Measurements from ENCODE around the gene VSNL1.

Gene VSNL1

GRCh38 chr2:17634997-17635396 lies 94.5 kb downstream of the VSNL1 start:
- H3K4me2 ChIP-seq (ENCODE audit: insufficient read depth, low read length, poor library complexity, severe bottlenecking) = no peak overlapping the region
- H3K4me1 ChIP-seq (ENCODE audit: control insufficient read depth in 2 of 2, insufficient read depth in 1 of 2, low read depth in 1 of 2, low read length in 2 of 2) = peaks cover 1 to 13% of the 10 kb centered on the region in 2 donors
- H3K9ac ChIP-seq (ENCODE audit: low read depth, low read length, poor library complexity) = no peak overlapping the region
- H2BK15ac ChIP-seq (ENCODE audit: low read length) = no peak overlapping the region
- H4K91ac ChIP-seq (ENCODE audit: low read depth, low read length, poor library complexity) = no peak overlapping the region
- no peak overlapping the region for H3K4me3 ChIP-seq (ENCODE audit: low read length in 2 of 2)
- no peak overlapping the region for H2BK12ac ChIP-seq (ENCODE audit: low read length)
- H3K4ac ChIP-seq (ENCODE audit: low read length) = no peak overlapping the region
- no peak overlapping the region for H2AK5ac ChIP-seq (ENCODE audit: low read depth, low read length)
- H3K18ac ChIP-seq (ENCODE audit: low read length) = no peak overlapping the region
- H3K27me3 ChIP-seq (ENCODE audit: control insufficient read depth in 3 of 3, insufficient read depth in 3 of 3, low read depth in 1 of 3, low read length in 3 of 3) = no peaks in the 10 kb centered on the region
- H3K36me3 ChIP-seq (replicated peaks in 1 of 2; ENCODE audit: control insufficient read depth in 2 of 2, insufficient read depth in 2 of 2, low read length in 2 of 2) = no peaks in the 10 kb centered on the region
- no peaks in the 10 kb centered on the region for H3K79me1 ChIP-seq (ENCODE audit: low read depth, low read length)
- H3K9me3 ChIP-seq (replicated peaks in 1 of 2; ENCODE audit: control insufficient read depth in 2 of 2, insufficient read depth in 1 of 2, low read depth in 1 of 2, low read length in 2 of 2) = no peaks in the 10 kb centered on the region
- DNase-seq (ENCODE audit: low spot score) = no peak
- H2AFZ ChIP-seq (ENCODE audit: low read length) = peak overlapping the region; percentile 46
- H4K8ac ChIP-seq (ENCODE audit: low read depth, low read length) = no peak overlapping the region
- H2BK5ac ChIP-seq (ENCODE audit: low read length) = no peak overlapping the region
- no peak overlapping the region for H3K14ac ChIP-seq (ENCODE audit: low read length)
- no peak overlapping the region for H3K23ac ChIP-seq (ENCODE audit: low read depth, low read length, poor library complexity)
- no peak overlapping the region for H3K27ac ChIP-seq (replicated peaks; ENCODE audit: low read length)
- H2BK120ac ChIP-seq (ENCODE audit: low read depth, low read length) = no peak overlapping the region
- WGBS, 2 donors (ENCODE audit: extremely low coverage in 2 of 2, insufficient read length in 2 of 2, insufficient replicate concordance in 1 of 2) = no CpG with 5 or more reads among the region's 4 CpGs

GRCh38 chr2:17636257-17636656 lies 95.8 kb downstream of the VSNL1 start:
- no peak overlapping the region for H4K91ac ChIP-seq (ENCODE audit: low read depth, low read length, poor library complexity)

GRCh38 chr2:17637131-17637906 lies 96.8 kb downstream of the VSNL1 start:
- Histone ChIP-seq H3K4me1 (ENCODE audit: control insufficient read depth in 2 of 2, insufficient read depth in 1 of 2, low read depth in 1 of 2, low read length in 2 of 2) (peaks cover 1 to 13% of the 10 kb centered on the region in 2 donors), H4K91ac (ENCODE audit: low read depth, low read length, poor library complexity) (no peak overlapping the region), H3K9ac (ENCODE audit: low read depth, low read length, poor library complexity) (no peak overlapping the region)

More at GRCh38 chr2:17636257-17636656, 95.8 kb downstream of the VSNL1 start:
- Histone ChIP-seq H3K27ac (replicated peaks; ENCODE audit: low read length) (no peak overlapping the region), H3K9me3 (replicated peaks in 1 of 2; ENCODE audit: control insufficient read depth in 2 of 2, insufficient read depth in 1 of 2, low read depth in 1 of 2, low read length in 2 of 2) (no peaks in the 10 kb centered on the region), H3K4me1 (ENCODE audit: control insufficient read depth in 2 of 2, insufficient read depth in 1 of 2, low read depth in 1 of 2, low read length in 2 of 2) (peaks cover 1 to 13% of the 10 kb centered on the region in 2 donors), H2BK120ac (ENCODE audit: low read depth, low read length) (no peak overlapping the region), H2BK12ac (ENCODE audit: low read length) (no peak overlapping the region), H4K8ac (ENCODE audit: low read depth, low read length) (no peak overlapping the region), H2AK5ac (ENCODE audit: low read depth, low read length) (no peak overlapping the region), H2AFZ (ENCODE audit: low read length) (no peak overlapping the region), H3K23ac (ENCODE audit: low read depth, low read length, poor library complexity) (no peak overlapping the region), H3K27me3 (ENCODE audit: control insufficient read depth in 3 of 3, insufficient read depth in 3 of 3, low read depth in 1 of 3, low read length in 3 of 3) (no peaks in the 10 kb centered on the region), H3K18ac (ENCODE audit: low read length) (no peak overlapping the region), H3K9ac (ENCODE audit: low read depth, low read length, poor library complexity) (no peak overlapping the region), H3K14ac (ENCODE audit: low read length) (no peak overlapping the region), H3K4me2 (ENCODE audit: insufficient read depth, low read length, poor library complexity, severe bottlenecking) (no peak overlapping the region), H2BK5ac (ENCODE audit: low read length) (no peak overlapping the region), H3K4ac (ENCODE audit: low read length) (no peak overlapping the region), H3K4me3 (ENCODE audit: low read length in 2 of 2) (no peak overlapping the region), H2BK15ac (ENCODE audit: low read length) (no peak overlapping the region), H3K36me3 (replicated peaks in 1 of 2; ENCODE audit: control insufficient read depth in 2 of 2, insufficient read depth in 2 of 2, low read length in 2 of 2) (no peaks in the 10 kb centered on the region), H3K79me1 (ENCODE audit: low read depth, low read length) (no peaks in the 10 kb centered on the region)
- WGBS, 2 donors (ENCODE audit: extremely low coverage in 2 of 2, insufficient read length in 2 of 2, insufficient replicate concordance in 1 of 2) = no CpG with 5 or more reads among the region's 3 CpGs
- no peak for DNase-seq (ENCODE audit: low spot score)

DNA sequence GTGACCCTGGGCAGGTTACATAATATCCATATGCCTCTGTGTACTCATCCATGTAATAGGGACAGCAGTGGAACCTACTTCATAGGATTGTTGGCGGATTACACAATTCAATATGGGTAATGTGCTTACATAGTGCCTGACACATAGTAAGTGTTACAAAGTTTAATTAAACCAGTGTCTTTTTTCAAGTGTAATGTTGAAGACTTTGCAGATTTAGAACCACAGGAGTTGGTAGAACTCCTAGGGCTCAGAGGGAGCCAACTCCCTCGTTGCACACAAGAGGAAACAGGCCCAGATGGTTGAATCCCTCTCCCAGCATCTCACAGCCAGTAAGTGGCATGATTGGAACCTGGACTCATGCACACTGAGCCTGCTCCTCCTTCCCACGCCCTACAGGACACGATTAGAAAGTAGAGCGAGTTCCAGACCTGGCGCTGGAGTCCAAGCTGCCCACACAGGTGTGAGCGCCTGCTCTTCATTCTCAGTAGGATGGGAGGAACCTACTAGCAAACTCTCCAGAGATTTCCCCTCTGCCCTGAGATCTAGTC lies 97.8 kb downstream of the VSNL1 start:
- Histone ChIP-seq H3K4me2 (ENCODE audit: insufficient read depth, low read length, poor library complexity, severe bottlenecking) (no peak overlapping the region), H3K36me3 (replicated peaks in 1 of 2; ENCODE audit: control insufficient read depth in 2 of 2, insufficient read depth in 2 of 2, low read length in 2 of 2) (no peaks in the 10 kb centered on the region), H2AK5ac (ENCODE audit: low read depth, low read length) (no peak overlapping the region), H4K91ac (ENCODE audit: low read depth, low read length, poor library complexity) (no peak overlapping the region), H3K4me3 (ENCODE audit: low read length in 2 of 2) (no peak overlapping the region), H3K27me3 (ENCODE audit: control insufficient read depth in 3 of 3, insufficient read depth in 3 of 3, low read depth in 1 of 3, low read length in 3 of 3) (no peaks in the 10 kb centered on the region), H4K8ac (ENCODE audit: low read depth, low read length) (no peak overlapping the region), H2BK120ac (ENCODE audit: low read depth, low read length) (no peak overlapping the region), H3K18ac (ENCODE audit: low read length) (no peak overlapping the region), H3K14ac (ENCODE audit: low read length) (no peak overlapping the region), H2BK12ac (ENCODE audit: low read length) (no peak overlapping the region), H3K23ac (ENCODE audit: low read depth, low read length, poor library complexity) (no peak overlapping the region), H3K27ac (replicated peaks; ENCODE audit: low read length) (no peak overlapping the region), H3K4ac (ENCODE audit: low read length) (no peak overlapping the region), H3K4me1 (ENCODE audit: control insufficient read depth in 2 of 2, insufficient read depth in 1 of 2, low read depth in 1 of 2, low read length in 2 of 2) (peaks cover 1 to 13% of the 10 kb centered on the region in 2 donors), H2AFZ (ENCODE audit: low read length) (no peak overlapping the region), H2BK5ac (ENCODE audit: low read length) (no peak overlapping the region), H2BK15ac (ENCODE audit: low read length) (no peak overlapping the region), H3K9ac (ENCODE audit: low read depth, low read length, poor library complexity) (no peak overlapping the region), H3K79me1 (ENCODE audit: low read depth, low read length) (no peaks in the 10 kb centered on the region), H3K9me3 (replicated peaks in 1 of 2; ENCODE audit: control insufficient read depth in 2 of 2, insufficient read depth in 1 of 2, low read depth in 1 of 2, low read length in 2 of 2) (no peaks in the 10 kb centered on the region)
- WGBS, 2 donors (ENCODE audit: extremely low coverage in 2 of 2, insufficient read length in 2 of 2, insufficient replicate concordance in 1 of 2) = no CpG with 5 or more reads among the region's 7 CpGs
- DNase-seq (ENCODE audit: low spot score) = no peak

More at GRCh38 chr2:17637131-17637906, 96.8 kb downstream of the VSNL1 start:
- Histone ChIP-seq H3K4me2 (ENCODE audit: insufficient read depth, low read length, poor library complexity, severe bottlenecking) (no peak overlapping the region), H3K4me3 (ENCODE audit: low read length in 2 of 2) (no peak overlapping the region), H2BK120ac (ENCODE audit: low read depth, low read length) (no peak overlapping the region), H3K23ac (ENCODE audit: low read depth, low read length, poor library complexity) (no peak overlapping the region), H3K9me3 (replicated peaks in 1 of 2; ENCODE audit: control insufficient read depth in 2 of 2, insufficient read depth in 1 of 2, low read depth in 1 of 2, low read length in 2 of 2) (no peaks in the 10 kb centered on the region), H4K8ac (ENCODE audit: low read depth, low read length) (no peak overlapping the region), H3K27me3 (ENCODE audit: control insufficient read depth in 3 of 3, insufficient read depth in 3 of 3, low read depth in 1 of 3, low read length in 3 of 3) (no peaks in the 10 kb centered on the region), H2BK15ac (ENCODE audit: low read length) (no peak overlapping the region), H2BK12ac (ENCODE audit: low read length) (no peak overlapping the region), H3K36me3 (replicated peaks in 1 of 2; ENCODE audit: control insufficient read depth in 2 of 2, insufficient read depth in 2 of 2, low read length in 2 of 2) (no peaks in the 10 kb centered on the region), H2AK5ac (ENCODE audit: low read depth, low read length) (no peak overlapping the region), H3K18ac (ENCODE audit: low read length) (no peak overlapping the region), H3K14ac (ENCODE audit: low read length) (no peak overlapping the region), H3K79me1 (ENCODE audit: low read depth, low read length) (no peaks in the 10 kb centered on the region), H3K4ac (ENCODE audit: low read length) (no peak overlapping the region), H3K27ac (replicated peaks; ENCODE audit: low read length) (no peak overlapping the region), H2AFZ (ENCODE audit: low read length) (peak overlapping the region; percentile 82), H2BK5ac (ENCODE audit: low read length) (peak overlapping the region; percentile 20)
- no peak for DNase-seq (ENCODE audit: low spot score)
- no CpG with 5 or more reads among the region's 8 CpGs for WGBS, 2 donors (ENCODE audit: extremely low coverage in 2 of 2, insufficient read length in 2 of 2, insufficient replicate concordance in 1 of 2)

Data from neuronal stem cell (in vitro differentiated cells).